ENCODE measurements around the gene LSP1. TPM values are rescaled to one million over a fixed set of nuclear protein-coding genes. Genes with fewer than 3 reads are reported as not detected.

The LSP1 gene
- total RNA-seq, 1 experiment from 2014 or later = 0.90 TPM

DNA sequence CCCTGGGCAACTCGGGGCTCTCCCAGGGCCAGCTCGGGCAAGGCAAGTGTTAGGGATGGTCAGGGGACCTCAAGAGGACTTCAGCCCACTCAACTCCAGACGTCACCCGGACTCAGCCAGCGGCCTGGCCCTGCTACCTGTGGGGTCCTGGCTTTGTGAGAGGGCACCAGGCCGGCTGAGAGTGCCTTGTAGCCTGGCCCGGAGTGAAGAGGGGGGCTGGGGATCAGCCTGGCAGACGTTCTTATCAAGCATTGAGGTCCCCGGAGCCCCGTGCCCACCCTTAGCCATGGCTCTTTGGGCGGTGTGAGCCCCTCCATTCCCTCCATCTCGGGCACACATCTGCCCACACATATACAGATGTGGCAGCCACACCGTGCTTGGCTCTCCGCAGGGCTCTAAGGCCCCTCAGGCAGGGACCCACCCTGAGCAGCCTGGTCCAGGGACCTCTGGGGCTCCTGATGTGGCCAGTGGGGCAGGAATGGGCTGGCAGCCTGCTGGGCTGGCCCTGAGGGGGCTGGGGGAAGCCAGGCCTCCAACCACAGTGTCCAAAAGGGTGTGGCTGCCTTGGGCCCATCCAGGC, 15.3 kb downstream of the LSP1 start:
- DNase-seq (ENCODE audit: low read depth, low spot score) (no peak), ATAC-seq (no peak)
- POLR2A ChIA-PET = no interaction called here
- intact Hi-C loops (cut with micrococcal nuclease; ENCODE audit: unreplicated experiment) = no loop called here
- H3K4me1 ChIP-seq (ENCODE audit: control insufficient read depth, insufficient read depth, low read length) = peaks cover 25% of the 10 kb centered on the region
- H3K4me3 ChIP-seq (ENCODE audit: low read depth in 2 of 2, low read length in 2 of 2) = no peak overlapping the region
- H3K9me3 ChIP-seq (ENCODE audit: control insufficient read depth, insufficient read depth, low read depth, low read length) = no peaks in the 10 kb centered on the region
- CTCF ChIA-PET = interaction anchor here (0.6 kb wide), 1 partner anchor 233 kb away, joined by 4 read pairs; no protein-coding TSS in a partner anchor
- H3K27ac ChIP-seq (ENCODE audit: low read length) = no peak overlapping the region
- in situ Hi-C loops (cut with HindIII; ENCODE audit: low pct_unique_long_range_greater_than_20kb, low sequenced_read_pairs) = no loop called here
- no peaks in the 10 kb centered on the region for H3K27me3 ChIP-seq (ENCODE audit: control insufficient read depth, insufficient read depth, low read length)
- TF ChIP-seq, protein P1, sequence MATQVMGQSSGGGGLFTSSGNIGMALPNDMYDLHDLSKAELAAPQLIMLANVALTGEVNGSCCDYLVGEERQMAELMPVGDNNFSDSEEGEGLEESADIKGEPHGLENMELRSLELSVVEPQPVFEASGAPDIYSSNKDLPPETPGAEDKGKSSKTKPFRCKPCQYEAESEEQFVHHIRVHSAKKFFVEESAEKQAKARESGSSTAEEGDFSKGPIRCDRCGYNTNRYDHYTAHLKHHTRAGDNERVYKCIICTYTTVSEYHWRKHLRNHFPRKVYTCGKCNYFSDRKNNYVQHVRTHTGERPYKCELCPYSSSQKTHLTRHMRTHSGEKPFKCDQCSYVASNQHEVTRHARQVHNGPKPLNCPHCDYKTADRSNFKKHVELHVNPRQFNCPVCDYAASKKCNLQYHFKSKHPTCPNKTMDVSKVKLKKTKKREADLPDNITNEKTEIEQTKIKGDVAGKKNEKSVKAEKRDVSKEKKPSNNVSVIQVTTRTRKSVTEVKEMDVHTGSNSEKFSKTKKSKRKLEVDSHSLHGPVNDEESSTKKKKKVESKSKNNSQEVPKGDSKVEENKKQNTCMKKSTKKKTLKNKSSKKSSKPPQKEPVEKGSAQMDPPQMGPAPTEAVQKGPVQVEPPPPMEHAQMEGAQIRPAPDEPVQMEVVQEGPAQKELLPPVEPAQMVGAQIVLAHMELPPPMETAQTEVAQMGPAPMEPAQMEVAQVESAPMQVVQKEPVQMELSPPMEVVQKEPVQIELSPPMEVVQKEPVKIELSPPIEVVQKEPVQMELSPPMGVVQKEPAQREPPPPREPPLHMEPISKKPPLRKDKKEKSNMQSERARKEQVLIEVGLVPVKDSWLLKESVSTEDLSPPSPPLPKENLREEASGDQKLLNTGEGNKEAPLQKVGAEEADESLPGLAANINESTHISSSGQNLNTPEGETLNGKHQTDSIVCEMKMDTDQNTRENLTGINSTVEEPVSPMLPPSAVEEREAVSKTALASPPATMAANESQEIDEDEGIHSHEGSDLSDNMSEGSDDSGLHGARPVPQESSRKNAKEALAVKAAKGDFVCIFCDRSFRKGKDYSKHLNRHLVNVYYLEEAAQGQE (IDR thresholded peaks at IDR 0.05; ENCODE audit: insufficient read depth in 1 of 2, low read depth in 2 of 2, low read length in 1 of 2) = no peak
- H3K36me3 ChIP-seq (ENCODE audit: control insufficient read depth, insufficient read depth, low read length) = no peaks in the 10 kb centered on the region
- no TSS peak for BruUV-seq (replicated peaks)

DNA sequence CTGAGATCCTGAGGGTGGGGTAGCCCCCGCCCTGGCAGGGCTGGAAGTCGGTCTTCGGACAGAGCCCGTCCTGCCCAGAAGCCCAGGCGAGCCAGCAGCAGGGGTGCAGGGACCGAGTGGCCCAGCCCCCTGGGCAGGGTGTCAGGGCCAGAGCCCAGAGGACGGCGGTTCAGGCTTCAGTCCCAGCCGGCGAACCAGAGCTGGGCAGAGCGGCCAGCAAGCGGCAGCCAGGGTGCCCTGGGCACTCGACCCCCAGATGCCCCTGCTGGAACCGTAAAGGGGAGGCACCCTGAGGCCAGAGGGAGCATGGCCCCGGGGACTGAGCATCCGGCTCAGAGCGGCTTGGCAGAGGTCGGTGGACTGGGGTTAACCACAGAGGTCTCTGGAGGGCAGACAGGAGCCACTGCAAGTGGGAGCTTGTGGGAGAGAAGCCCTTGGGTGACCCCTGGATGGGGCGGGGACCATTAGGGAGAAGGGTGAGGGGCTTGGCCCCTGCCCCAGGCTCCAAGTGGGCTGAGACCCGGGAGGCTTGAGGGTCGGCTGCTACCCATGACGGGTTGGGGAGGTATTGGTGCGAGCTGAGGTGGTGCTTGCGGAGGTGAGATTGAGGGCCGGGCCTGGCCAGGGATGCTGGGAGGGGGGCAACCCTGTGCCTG, 15.9 kb downstream of the LSP1 start:
- no peak overlapping the region for H3K27ac ChIP-seq (ENCODE audit: low read length)
- H3K4me1 ChIP-seq (ENCODE audit: control insufficient read depth, insufficient read depth, low read length) = peaks cover 25% of the 10 kb centered on the region
- ChIA-PET CTCF (interaction anchor here (0.6 kb wide), 1 partner anchor 234 kb away, joined by 4 read pairs; no protein-coding TSS in a partner anchor), POLR2A (interaction anchor here (0.6 to 0.8 kb wide), 2 partner anchors 73 to 99 kb away, joined by 5 read pairs; no protein-coding TSS in a partner anchor)
- intact Hi-C loops (cut with micrococcal nuclease; ENCODE audit: unreplicated experiment) (loop anchor here (1.0 kb wide), 1 partner anchor 31 kb away; no protein-coding TSS in a partner anchor), in situ Hi-C loops (cut with HindIII; ENCODE audit: low pct_unique_long_range_greater_than_20kb, low sequenced_read_pairs) (no loop called here)
- H3K36me3 ChIP-seq (ENCODE audit: control insufficient read depth, insufficient read depth, low read length) = no peaks in the 10 kb centered on the region
- no peaks in the 10 kb centered on the region for H3K27me3 ChIP-seq (ENCODE audit: control insufficient read depth, insufficient read depth, low read length)
- H3K4me3 ChIP-seq (ENCODE audit: low read depth in 2 of 2, low read length in 2 of 2) = no peak overlapping the region
- TF ChIP-seq POLR2AphosphoS5 (IDR thresholded peaks at IDR 0.05; ENCODE audit: low read depth, low read length) (no peak), SIN3A (IDR thresholded peaks at IDR 0.05; ENCODE audit: borderline replicate concordance, insufficient read depth, low read depth, low read length) (no peak), TCF7L2 (IDR thresholded peaks at IDR 0.05; ENCODE audit: low read depth, low read length) (no peak)
- TF ChIP-seq, protein P1 (IDR thresholded peaks at IDR 0.05; ENCODE audit: insufficient read depth in 1 of 2, low read depth in 2 of 2, low read length in 1 of 2) = no peak
- TF ChIP-seq, protein P2, sequence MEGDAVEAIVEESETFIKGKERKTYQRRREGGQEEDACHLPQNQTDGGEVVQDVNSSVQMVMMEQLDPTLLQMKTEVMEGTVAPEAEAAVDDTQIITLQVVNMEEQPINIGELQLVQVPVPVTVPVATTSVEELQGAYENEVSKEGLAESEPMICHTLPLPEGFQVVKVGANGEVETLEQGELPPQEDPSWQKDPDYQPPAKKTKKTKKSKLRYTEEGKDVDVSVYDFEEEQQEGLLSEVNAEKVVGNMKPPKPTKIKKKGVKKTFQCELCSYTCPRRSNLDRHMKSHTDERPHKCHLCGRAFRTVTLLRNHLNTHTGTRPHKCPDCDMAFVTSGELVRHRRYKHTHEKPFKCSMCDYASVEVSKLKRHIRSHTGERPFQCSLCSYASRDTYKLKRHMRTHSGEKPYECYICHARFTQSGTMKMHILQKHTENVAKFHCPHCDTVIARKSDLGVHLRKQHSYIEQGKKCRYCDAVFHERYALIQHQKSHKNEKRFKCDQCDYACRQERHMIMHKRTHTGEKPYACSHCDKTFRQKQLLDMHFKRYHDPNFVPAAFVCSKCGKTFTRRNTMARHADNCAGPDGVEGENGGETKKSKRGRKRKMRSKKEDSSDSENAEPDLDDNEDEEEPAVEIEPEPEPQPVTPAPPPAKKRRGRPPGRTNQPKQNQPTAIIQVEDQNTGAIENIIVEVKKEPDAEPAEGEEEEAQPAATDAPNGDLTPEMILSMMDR (IDR thresholded peaks at IDR 0.05) = no peak
- BruUV-seq (replicated peaks) = no TSS peak
- DNase-seq (ENCODE audit: low read depth, low spot score) (no peak), ATAC-seq (no peak)
- H3K9me3 ChIP-seq (ENCODE audit: control insufficient read depth, insufficient read depth, low read depth, low read length) = no peaks in the 10 kb centered on the region

Measured in Panc1 (cell line).